ENCODE results near the gene OR51B2.

Gene OR51B2

DNA sequence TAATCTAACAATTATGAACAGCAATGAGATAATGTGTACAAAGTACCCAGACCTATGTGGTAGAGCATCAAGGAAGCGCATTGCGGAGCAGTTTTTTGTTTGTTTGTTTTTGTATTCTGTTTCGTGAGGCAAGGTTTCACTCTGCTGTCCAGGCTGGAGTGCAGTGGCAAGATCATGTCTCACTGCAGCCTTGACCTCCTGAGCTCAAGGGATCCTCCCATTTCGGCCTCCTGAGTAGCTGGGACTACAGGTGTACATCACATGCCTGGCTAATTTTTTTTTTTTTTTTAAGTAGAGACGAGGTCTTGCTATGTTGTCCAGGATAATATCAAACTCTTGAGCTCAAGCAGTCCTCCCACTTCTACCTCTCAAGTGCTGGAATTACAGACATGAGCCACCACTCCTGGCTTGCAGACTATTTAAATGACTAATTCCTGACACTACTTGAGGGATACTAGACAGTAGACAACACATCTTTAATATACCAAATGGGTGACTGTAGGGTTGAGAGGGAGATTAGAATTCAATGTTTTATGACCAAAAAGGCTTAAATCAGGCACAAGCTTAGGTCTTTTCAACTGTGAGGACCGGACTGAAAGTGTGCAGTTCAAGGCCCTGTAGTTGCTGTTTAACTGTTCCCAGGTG is 35.1 kb downstream of the OR51B2 start:
- TF ChIP-seq POLR2AphosphoS5 (IDR thresholded peaks at IDR 0.05; ENCODE audit: low read depth, low read length), result no peak
- TF ChIP-seq TAF1 (IDR thresholded peaks at IDR 0.05; ENCODE audit: borderline replicate concordance, low read depth, low read length), result no peak
- no peak for DNase-seq (ENCODE audit: insufficient read length)
- FAIRE-seq, result no peak

DNA sequence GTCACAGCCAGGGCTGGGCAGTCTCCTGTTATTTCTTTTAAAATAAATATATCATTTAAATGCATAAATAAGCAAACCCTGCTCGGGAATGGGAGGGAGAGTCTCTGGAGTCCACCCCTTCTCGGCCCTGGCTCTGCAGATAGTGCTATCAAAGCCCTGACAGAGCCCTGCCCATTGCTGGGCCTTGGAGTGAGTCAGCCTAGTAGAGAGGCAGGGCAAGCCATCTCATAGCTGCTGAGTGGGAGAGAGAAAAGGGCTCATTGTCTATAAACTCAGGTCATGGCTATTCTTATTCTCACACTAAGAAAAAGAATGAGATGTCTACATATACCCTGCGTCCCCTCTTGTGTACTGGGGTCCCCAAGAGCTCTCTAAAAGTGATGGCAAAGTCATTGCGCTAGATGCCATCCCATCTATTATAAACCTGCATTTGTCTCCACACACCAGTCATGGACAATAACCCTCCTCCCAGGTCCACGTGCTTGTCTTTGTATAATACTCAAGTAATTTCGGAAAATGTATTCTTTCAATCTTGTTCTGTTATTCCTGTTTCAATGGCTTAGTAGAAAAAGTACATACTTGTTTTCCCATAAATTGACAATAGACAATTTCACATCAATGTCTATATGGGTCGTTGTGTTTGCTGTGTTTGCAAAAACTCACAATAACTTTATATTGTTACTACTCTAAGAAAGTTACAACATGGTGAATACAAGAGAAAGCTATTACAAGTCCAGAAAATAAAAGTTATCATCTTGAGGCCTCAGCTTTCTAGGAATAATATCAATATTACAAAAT is 35.8 kb downstream of the OR51B2 start:
- no peak for FAIRE-seq
- TF ChIP-seq TAF1 (IDR thresholded peaks at IDR 0.05; ENCODE audit: borderline replicate concordance, low read depth, low read length) (no peak), POLR2AphosphoS5 (IDR thresholded peaks at IDR 0.05; ENCODE audit: low read depth, low read length) (no peak), POLR2A (IDR thresholded peaks at IDR 0.05; ENCODE audit: low read depth, low read length) (no peak)
- DNase-seq (ENCODE audit: insufficient read length), result no peak

DNA sequence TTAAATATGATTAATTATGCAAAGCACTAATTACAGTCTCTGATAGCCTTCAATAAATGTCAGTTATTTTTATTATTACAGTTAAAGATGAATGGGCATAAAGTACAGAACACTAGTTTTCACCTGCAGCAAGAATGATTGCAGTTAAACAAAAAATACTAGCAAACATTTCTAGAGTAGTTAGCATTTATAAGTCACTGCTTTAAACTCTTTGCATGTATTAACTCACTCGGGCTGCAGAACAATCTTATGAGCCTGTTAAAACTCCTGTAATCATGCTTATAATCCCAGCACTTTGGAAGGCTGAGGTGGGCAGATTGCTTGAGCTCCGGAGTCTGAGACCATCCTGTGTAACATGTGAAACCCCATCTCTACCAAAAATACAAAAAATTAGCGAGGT is 37.2 kb downstream of the OR51B2 start:
- DNase-seq (ENCODE audit: insufficient read length) (no peak), FAIRE-seq (no peak)
- TF ChIP-seq POLR2AphosphoS5 (IDR thresholded peaks at IDR 0.05; ENCODE audit: low read depth, low read length) (no peak), POLR2A (IDR thresholded peaks at IDR 0.05; ENCODE audit: low read depth, low read length) (no peak), TAF1 (IDR thresholded peaks at IDR 0.05; ENCODE audit: borderline replicate concordance, low read depth, low read length) (no peak)

DNA sequence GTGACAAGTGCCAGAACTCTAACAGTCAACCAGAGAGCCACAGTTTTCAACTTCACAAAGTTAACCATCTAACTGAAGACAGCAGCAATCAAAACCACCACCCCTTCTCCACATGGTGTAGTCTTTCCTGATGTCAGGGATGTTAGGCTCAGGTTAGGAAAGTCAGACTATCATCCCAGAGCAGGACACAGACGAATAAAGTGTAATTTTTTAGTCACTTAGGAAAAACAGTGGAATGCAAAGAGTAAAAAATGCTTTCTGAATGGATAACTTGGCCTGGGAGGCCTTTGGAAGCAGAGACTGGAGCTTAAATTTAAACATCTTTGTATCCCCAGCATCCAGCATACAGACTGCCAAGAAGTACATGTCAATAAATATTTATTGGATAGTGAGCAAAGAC is 37.7 kb downstream of the OR51B2 start:
- TF ChIP-seq POLR2AphosphoS5 (IDR thresholded peaks at IDR 0.05; ENCODE audit: low read depth, low read length), result no peak
- no peak for TF ChIP-seq POLR2A (IDR thresholded peaks at IDR 0.05; ENCODE audit: low read depth, low read length)
- TF ChIP-seq TAF1 (IDR thresholded peaks at IDR 0.05; ENCODE audit: borderline replicate concordance, low read depth, low read length), result no peak
- DNase-seq (ENCODE audit: insufficient read length) (no peak), FAIRE-seq (no peak)

DNA sequence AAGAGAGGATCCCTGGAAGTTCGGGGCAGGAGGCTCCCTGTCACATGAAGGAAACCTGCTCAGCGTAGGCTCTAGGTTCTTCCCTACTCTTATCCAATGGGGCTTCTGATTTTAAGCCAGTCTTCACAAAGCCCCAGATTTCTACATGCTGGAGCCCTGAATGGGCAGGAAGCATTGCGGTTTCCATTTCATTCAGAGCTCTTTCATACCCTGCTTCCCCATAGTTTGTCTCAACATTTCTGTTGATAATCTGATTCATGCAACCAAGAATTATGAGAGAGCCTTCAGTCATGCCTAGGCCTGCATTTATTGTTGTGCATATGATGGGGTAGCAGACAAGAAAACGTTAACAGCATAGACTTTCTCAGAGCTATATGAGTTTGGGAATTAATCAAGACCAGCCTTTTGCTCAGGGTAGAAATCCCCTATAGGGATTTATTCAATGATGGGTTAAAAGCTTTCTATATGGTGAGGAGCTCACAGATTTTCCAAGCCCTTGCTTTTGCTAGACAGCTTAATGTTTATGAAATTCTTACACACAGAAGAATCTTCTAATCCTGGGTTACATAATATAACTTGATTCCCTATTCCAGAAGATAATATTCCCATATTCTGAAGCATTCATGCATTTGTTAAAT is 38.3 kb downstream of the OR51B2 start:
- no peak for FAIRE-seq
- no peak for DNase-seq (ENCODE audit: insufficient read length)
- no peak for TF ChIP-seq POLR2A (IDR thresholded peaks at IDR 0.05; ENCODE audit: low read depth, low read length)
- no peak for TF ChIP-seq POLR2AphosphoS5 (IDR thresholded peaks at IDR 0.05; ENCODE audit: low read depth, low read length)
- no peak for TF ChIP-seq TAF1 (IDR thresholded peaks at IDR 0.05; ENCODE audit: borderline replicate concordance, low read depth, low read length)

DNA sequence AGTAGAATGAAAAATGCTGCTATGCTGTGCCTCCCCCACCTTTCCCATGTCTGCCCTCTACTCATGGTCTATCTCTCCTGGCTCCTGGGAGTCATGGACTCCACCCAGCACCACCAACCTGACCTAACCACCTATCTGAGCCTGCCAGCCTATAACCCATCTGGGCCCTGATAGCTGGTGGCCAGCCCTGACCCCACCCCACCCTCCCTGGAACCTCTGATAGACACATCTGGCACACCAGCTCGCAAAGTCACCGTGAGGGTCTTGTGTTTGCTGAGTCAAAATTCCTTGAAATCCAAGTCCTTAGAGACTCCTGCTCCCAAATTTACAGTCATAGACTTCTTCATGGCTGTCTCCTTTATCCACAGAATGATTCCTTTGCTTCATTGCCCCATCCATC is 39.5 kb downstream of the OR51B2 start:
- no peak for DNase-seq (ENCODE audit: insufficient read length)

DNA sequence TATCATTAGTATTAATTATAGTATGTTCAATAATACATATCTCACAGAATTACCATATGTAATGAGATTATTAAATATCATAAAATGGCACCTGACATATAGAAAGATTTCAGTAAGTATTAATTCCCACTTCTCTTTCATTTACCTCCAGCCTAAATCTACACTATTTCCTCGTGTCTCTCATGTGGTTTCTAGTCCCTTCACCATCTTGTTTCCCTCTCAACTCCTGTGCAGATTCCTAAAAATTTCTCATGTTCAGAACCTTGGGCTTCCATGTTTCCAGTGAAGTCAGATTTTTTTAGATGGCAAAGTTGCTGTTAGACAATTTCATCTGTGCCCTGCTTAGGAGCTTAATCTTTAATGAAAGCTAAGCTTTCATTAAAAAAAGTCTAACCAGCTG is 40.2 kb downstream of the OR51B2 start:
- no peak for TF ChIP-seq TAF1 (IDR thresholded peaks at IDR 0.05; ENCODE audit: borderline replicate concordance, low read depth, low read length)
- no peak for TF ChIP-seq POLR2AphosphoS5 (IDR thresholded peaks at IDR 0.05; ENCODE audit: low read depth, low read length)
- TF ChIP-seq POLR2A (IDR thresholded peaks at IDR 0.05; ENCODE audit: low read depth, low read length), result no peak
- FAIRE-seq (no peak), DNase-seq (ENCODE audit: insufficient read length) (no peak)

More for the DNA sequence above, 39.5 kb downstream of the OR51B2 start:
- FAIRE-seq, result no peak
- no peak for TF ChIP-seq TAF1 (IDR thresholded peaks at IDR 0.05; ENCODE audit: borderline replicate concordance, low read depth, low read length)
- no peak for TF ChIP-seq POLR2A (IDR thresholded peaks at IDR 0.05; ENCODE audit: low read depth, low read length)
- no peak for TF ChIP-seq POLR2AphosphoS5 (IDR thresholded peaks at IDR 0.05; ENCODE audit: low read depth, low read length)

DNA sequence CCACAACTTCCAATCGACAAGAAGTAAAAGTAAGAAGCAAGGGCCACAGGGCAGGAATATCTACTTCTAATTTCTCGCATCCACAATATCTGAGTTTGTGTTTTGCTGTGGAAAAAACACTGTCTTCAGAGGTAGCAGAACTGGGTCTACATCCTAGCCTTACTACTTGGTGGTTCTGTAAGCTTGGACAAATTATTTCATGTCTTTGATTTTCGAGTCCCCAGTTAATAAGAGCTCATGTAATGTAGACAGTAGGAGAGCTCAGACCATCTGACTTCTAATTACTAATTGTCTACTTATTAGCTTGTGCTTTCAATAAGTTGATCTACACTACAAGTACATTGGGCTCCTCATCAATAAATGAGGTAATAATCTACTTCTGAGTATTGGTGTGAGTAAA is 41.0 kb downstream of the OR51B2 start:
- DNase-seq (ENCODE audit: insufficient read length), result no peak
- FAIRE-seq, result no peak
- TF ChIP-seq TAF1 (IDR thresholded peaks at IDR 0.05; ENCODE audit: borderline replicate concordance, low read depth, low read length) (no peak), POLR2A (IDR thresholded peaks at IDR 0.05; ENCODE audit: low read depth, low read length) (no peak), POLR2AphosphoS5 (IDR thresholded peaks at IDR 0.05; ENCODE audit: low read depth, low read length) (no peak)

DNA sequence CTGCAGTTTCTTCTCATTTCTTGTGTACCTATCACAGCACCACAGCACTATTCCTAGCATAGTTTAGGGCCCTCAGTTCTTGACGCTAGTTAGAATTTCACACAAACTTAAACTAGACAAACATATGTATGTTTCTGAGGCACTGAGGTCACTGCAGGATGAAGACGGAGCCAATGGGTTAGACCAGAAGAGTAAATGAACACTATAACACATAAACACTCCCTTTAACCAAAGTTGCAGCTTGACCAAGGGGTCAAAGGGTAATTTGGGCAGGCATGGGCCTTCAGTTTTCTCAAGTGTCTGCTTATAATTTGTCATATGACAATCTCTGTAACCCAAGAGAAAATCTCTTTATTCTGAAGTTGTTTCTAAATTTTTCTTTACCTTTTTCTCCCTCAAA is 41.5 kb downstream of the OR51B2 start:
- FAIRE-seq (no peak), DNase-seq (ENCODE audit: insufficient read length) (no peak)
- TF ChIP-seq TAF1 (IDR thresholded peaks at IDR 0.05; ENCODE audit: borderline replicate concordance, low read depth, low read length) (no peak), POLR2A (IDR thresholded peaks at IDR 0.05; ENCODE audit: low read depth, low read length) (no peak), POLR2AphosphoS5 (IDR thresholded peaks at IDR 0.05; ENCODE audit: low read depth, low read length) (no peak)

DNA sequence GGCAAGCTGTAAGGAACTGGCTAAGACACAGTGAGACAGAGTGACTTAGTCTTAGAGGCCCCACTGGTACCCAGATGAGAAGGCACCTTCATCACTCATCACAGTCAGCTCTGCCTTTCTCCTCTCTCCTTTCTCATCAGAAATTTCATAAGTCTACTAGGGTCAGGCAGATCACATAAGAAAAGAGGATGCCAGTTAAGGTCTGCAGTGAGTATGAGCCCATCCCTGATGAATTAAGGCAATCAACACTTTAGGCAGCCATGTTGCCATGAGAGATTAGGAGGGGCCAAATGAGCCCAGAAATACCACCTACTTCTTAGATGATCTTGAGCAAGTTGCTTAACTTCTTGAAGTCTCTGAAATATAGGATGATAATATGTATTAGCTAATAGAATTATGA is 42.5 kb downstream of the OR51B2 start:
- DNase-seq (ENCODE audit: insufficient read length) (no peak), FAIRE-seq (no peak)
- TF ChIP-seq POLR2AphosphoS5 (IDR thresholded peaks at IDR 0.05; ENCODE audit: low read depth, low read length) (no peak), POLR2A (IDR thresholded peaks at IDR 0.05; ENCODE audit: low read depth, low read length) (no peak), TAF1 (IDR thresholded peaks at IDR 0.05; ENCODE audit: borderline replicate concordance, low read depth, low read length) (no peak)

DNA sequence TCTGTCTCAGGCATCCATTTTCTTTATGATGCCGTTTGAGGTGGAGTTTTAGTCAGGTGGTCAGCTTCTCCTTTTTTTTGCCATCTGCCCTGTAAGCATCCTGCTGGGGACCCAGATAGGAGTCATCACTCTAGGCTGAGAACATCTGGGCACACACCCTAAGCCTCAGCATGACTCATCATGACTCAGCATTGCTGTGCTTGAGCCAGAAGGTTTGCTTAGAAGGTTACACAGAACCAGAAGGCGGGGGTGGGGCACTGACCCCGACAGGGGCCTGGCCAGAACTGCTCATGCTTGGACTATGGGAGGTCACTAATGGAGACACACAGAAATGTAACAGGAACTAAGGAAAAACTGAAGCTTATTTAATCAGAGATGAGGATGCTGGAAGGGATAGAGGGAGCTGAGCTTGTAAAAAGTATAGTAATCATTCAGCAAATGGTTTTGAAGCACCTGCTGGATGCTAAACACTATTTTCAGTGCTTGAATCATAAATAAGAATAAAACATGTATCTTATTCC is 43.5 kb downstream of the OR51B2 start:
- DNase-seq (ENCODE audit: insufficient read length), result peak; percentile 5
- no peak for TF ChIP-seq POLR2AphosphoS5 (IDR thresholded peaks at IDR 0.05; ENCODE audit: low read depth, low read length)
- no peak for TF ChIP-seq POLR2A (IDR thresholded peaks at IDR 0.05; ENCODE audit: low read depth, low read length)
- no peak for TF ChIP-seq TAF1 (IDR thresholded peaks at IDR 0.05; ENCODE audit: borderline replicate concordance, low read depth, low read length)
- peak; percentile 14 for FAIRE-seq
